H1 (cell line): Measurements from ENCODE around the gene CCDC71. TPM values are rescaled to one million over a fixed set of nuclear protein-coding genes. Genes with fewer than 3 reads are reported as not detected.

Experiments
- YY1 ChIP-seq: IDR thresholded peaks from 2 replicates; pipeline ENCODE4 v1.6.1; 2011; ENCODE audit warnings: low read depth, mild to moderate bottlenecking, low read length
- polyA plus RNA-seq, 7 experiments: library from polyadenylated mRNA; depleted of rRNA in 3 of 7; stranded (reverse) in 5 of 7; unstranded in 2 of 7; fragments of >200 nt in 5 of 7; fragments of 200-250 nt in 2 of 7; gene quantifications; 1 replicate in 5 of 7; 2 replicates in 1 of 7; 4 replicates in 1 of 7; pipeline versions ENCODE4 v1.2.1 to v1.2.3, GENCODE V29; 2011 to 2013; ENCODE audit warnings: missing spikeins in 2 of 7, mixed read lengths in 2 of 7
- total RNA-seq: library from RNA; stranded (reverse); fragmentation: NEBNext Ultra II Directional; extraction: Animal tissue kit (Norgen Biotek cat#: 25700); gene quantifications from 2 replicates; pipeline ENCODE4 v1.2.1, GENCODE V29; 2021

CCDC71 gene
- total and polyA plus RNA-seq, 2 of the 8 experiments (the other 6 are each of a cell fraction or from before 2014, with no cell fraction given) = 26.7 to 57.4 TPM

DNA sequence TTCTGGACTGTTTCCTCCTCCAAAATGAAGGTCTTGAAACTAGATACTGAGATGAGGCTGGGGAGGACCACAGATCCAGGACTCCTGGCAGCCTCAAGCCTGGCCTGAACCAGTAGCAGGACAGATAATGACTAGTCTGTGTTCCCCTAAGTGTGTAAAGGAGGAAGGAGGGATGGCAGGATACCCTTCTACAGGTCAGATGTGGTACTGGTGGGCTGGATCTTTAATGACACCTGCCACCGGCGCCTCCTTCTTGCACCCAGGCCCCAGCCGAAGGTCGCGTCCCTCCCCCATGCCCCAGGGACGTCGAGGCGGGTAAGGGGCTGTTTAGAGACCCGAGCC is 46.1 kb downstream of the CCDC71 start (continued):
- TF ChIP-seq YY1 = no peak
